ENCODE results near the gene CAGE1.

- TF ChIP-seq CTCF (IDR thresholded peaks at IDR 0.05; ENCODE audit: extremely low read depth in 1 of 2, insufficient read depth in 1 of 2, low read depth in 1 of 2, low read length in 2 of 2), result no peak
- TF ChIP-seq POLR2A (IDR thresholded peaks at IDR 0.05; ENCODE audit: low read depth, low read length), result no peak
- TF ChIP-seq EZH2 (IDR thresholded peaks at IDR 0.05; ENCODE audit: borderline replicate concordance, low read depth, low read length, severe bottlenecking), result no peak
- no peak for TF ChIP-seq MYC (IDR thresholded peaks at IDR 0.05; ENCODE audit: low read depth, low read length)
Observed at GRCh38 chr6:7311176-7311575, 78.4 kb downstream of the CAGE1 start.

Measured in endothelial cell of umbilical vein (primary cell).